Measurements from ENCODE around the gene SLC38A5.

SLC38A5 gene

GRCh38 chrX:48513670-48514069, 43.6 kb upstream of the SLC38A5 start:
- POLR2A ChIA-PET: no interaction called here
- DNase-seq (ENCODE audit: extremely low spot score): no peak
- TF ChIP-seq CTCF (IDR thresholded peaks at IDR 0.05; ENCODE audit: control extremely low read depth, extremely low read depth, low read depth, missing control alignments): no peak
- CTCF ChIA-PET: interaction anchor here (1.4 kb wide), 1 partner anchor 25 kb away, joined by 4 read pairs; no protein-coding TSS in a partner anchor

- TF ChIP-seq CTCF (IDR thresholded peaks at IDR 0.05; ENCODE audit: control extremely low read depth, extremely low read depth, low read depth, missing control alignments): no peak
- CTCF ChIA-PET: interaction anchor here (1.4 kb wide), 1 partner anchor 26 kb away, joined by 4 read pairs; no protein-coding TSS in a partner anchor
- DNase-seq (ENCODE audit: extremely low spot score): no peak
- POLR2A ChIA-PET: no interaction called here
Measured at GRCh38 chrX:48512371-48512935, 42.4 kb upstream of the SLC38A5 start.

- CTCF ChIA-PET: no interaction called here
- POLR2A ChIA-PET: no interaction called here
- DNase-seq (ENCODE audit: extremely low spot score): no peak
- TF ChIP-seq CTCF (IDR thresholded peaks at IDR 0.05; ENCODE audit: control extremely low read depth, extremely low read depth, low read depth, missing control alignments): peak; percentile 18
Measured at GRCh38 chrX:48511560-48511959, 41.5 kb upstream of the SLC38A5 start.

GRCh38 chrX:48509619-48510018, 39.6 kb upstream of the SLC38A5 start:
- DNase-seq (ENCODE audit: extremely low spot score): no peak
- POLR2A ChIA-PET: no interaction called here
- CTCF ChIA-PET: no interaction called here
- TF ChIP-seq CTCF (IDR thresholded peaks at IDR 0.05; ENCODE audit: control extremely low read depth, extremely low read depth, low read depth, missing control alignments): no peak

- no peak for DNase-seq (ENCODE audit: extremely low spot score)
- CTCF ChIA-PET: no interaction called here
- POLR2A ChIA-PET: no interaction called here
Measured at GRCh38 chrX:48509245-48509590, 39.2 kb upstream of the SLC38A5 start.

GRCh38 chrX:48508400-48509244, 38.6 kb upstream of the SLC38A5 start, which contains the start of gene PORCN:
Gene PORCN (plus strand): TSS chrX:48508992. CDS start chrX:48509821, 829 bp downstream.
- CTCF ChIA-PET: no interaction called here
- peak; percentile 91 for DNase-seq (ENCODE audit: extremely low spot score)

More at GRCh38 chrX:48509245-48509590, 39.2 kb upstream of the SLC38A5 start:
- no peak for TF ChIP-seq CTCF (IDR thresholded peaks at IDR 0.05; ENCODE audit: control extremely low read depth, extremely low read depth, low read depth, missing control alignments)

More at GRCh38 chrX:48508400-48509244, 38.6 kb upstream of the SLC38A5 start, which contains the start of gene PORCN:
- POLR2A ChIA-PET: no interaction called here
- TF ChIP-seq CTCF (IDR thresholded peaks at IDR 0.05; ENCODE audit: control extremely low read depth, extremely low read depth, low read depth, missing control alignments): no peak
